Astrocyte (in vitro differentiated cells and primary cell): ENCODE results near the gene SYCP1. TPM values are rescaled to one million over a fixed set of nuclear protein-coding genes. Genes with fewer than 3 reads are reported as not detected.

ENCODE experiments used
- DNase-seq: peaks from one replicate; pipeline ENCODE4 v3.0.0-alpha.2; 2010; ENCODE audit warnings: low read depth
- FAIRE-seq: peaks from 2 replicates; lab custom pipeline; 2011; peaks lifted over from hg19 to GRCh38; lab: Jason Lieb, UNC
- H2AFZ ChIP-seq: 2 replicates; pipeline ENCODE4 v1.6.0; 2012; ENCODE audit warnings: low read depth, low read length, inconsistent platforms
- H3K27ac ChIP-seq: 2 replicates; pipeline ENCODE4 v1.5.1; 2011; ENCODE audit warnings: low read depth, low read length, inconsistent platforms
- H3K27me3 ChIP-seq: 2 replicates; pipeline ENCODE4 v1.6.0; 2011; ENCODE audit warnings: low read length, inconsistent platforms; ENCODE audit not compliant: insufficient read depth
- H3K36me3 ChIP-seq: 2 replicates; pipeline ENCODE4 v1.5.1; 2011; ENCODE audit warnings: low read length, inconsistent platforms; ENCODE audit not compliant: insufficient read depth
- H3K4me1 ChIP-seq: 2 replicates; pipeline ENCODE4 v1.5.1; 2011; ENCODE audit warnings: low read length, inconsistent platforms; ENCODE audit not compliant: insufficient read depth
- H3K4me2 ChIP-seq: 2 replicates; pipeline ENCODE4 v1.6.0; 2012; ENCODE audit warnings: low read length, inconsistent platforms
- H3K4me3 ChIP-seq: 2 replicates; pipeline ENCODE4 v1.5.1; 2011; ENCODE audit warnings: low read depth, mild to moderate bottlenecking, low read length, inconsistent platforms; ENCODE audit not compliant: insufficient read depth
- H3K79me2 ChIP-seq: 2 replicates; pipeline ENCODE4 v1.6.0; 2012; ENCODE audit warnings: mild to moderate bottlenecking, low read length, inconsistent platforms; ENCODE audit not compliant: insufficient read depth
- H3K9ac ChIP-seq: 2 replicates; pipeline ENCODE4 v1.6.0; 2012; ENCODE audit warnings: mild to moderate bottlenecking, low read length, inconsistent platforms
- H3K9me3 ChIP-seq: 2 replicates; pipeline ENCODE4 v1.5.1; 2012; ENCODE audit warnings: low read depth, mild to moderate bottlenecking, low read length, inconsistent platforms; ENCODE audit not compliant: insufficient read depth
- H4K20me1 ChIP-seq: 2 replicates; pipeline ENCODE4 v1.6.0; 2012; ENCODE audit warnings: low read length, inconsistent platforms; ENCODE audit not compliant: insufficient read depth
- H3K27ac Mint-ChIP-seq: one replicate; pipeline ENCODE4 v1.8.0; 2021; ENCODE audit warnings: mild to moderate bottlenecking, mixed read lengths; ENCODE audit not compliant: unreplicated experiment
- H3K27me3 Mint-ChIP-seq: one replicate; pipeline ENCODE4 v1.8.0; 2021; ENCODE audit warnings: low read depth, mixed read lengths; ENCODE audit not compliant: unreplicated experiment
- H3K36me3 Mint-ChIP-seq: one replicate; pipeline ENCODE4 v1.8.0; 2021; ENCODE audit warnings: low read depth, mixed read lengths; ENCODE audit not compliant: unreplicated experiment
- H3K4me1 Mint-ChIP-seq: one replicate; pipeline ENCODE4 v1.8.0; 2021; ENCODE audit warnings: low read depth, mixed read lengths; ENCODE audit not compliant: unreplicated experiment
- H3K4me3 Mint-ChIP-seq: one replicate; pipeline ENCODE4 v1.8.0; 2021; ENCODE audit warnings: mild to moderate bottlenecking, moderate library complexity, mixed read lengths; ENCODE audit not compliant: unreplicated experiment
- H3K9me3 Mint-ChIP-seq: one replicate; pipeline ENCODE4 v1.8.0; 2021; ENCODE audit warnings: mild to moderate bottlenecking, mixed read lengths; ENCODE audit not compliant: unreplicated experiment
- EZH2 ChIP-seq: IDR thresholded peaks from 2 replicates; pipeline ENCODE4 v1.6.1; 2012; ENCODE audit warnings: mild to moderate bottlenecking, low read length, inconsistent platforms; ENCODE audit not compliant: insufficient read depth
- total RNA-seq: library from RNA; stranded (reverse); gene quantifications from 2 replicates; pipeline ENCODE4 v1.2.1, GENCODE V29; 2021
- TF ChIP-seq, protein P1 (sequence below): IDR thresholded peaks from 2 replicates; pipeline ENCODE4 v1.5.1; 2011; ENCODE audit warnings: low read depth, mild to moderate bottlenecking, inconsistent platforms, low read length, moderate library complexity; ENCODE audit not compliant: insufficient read depth

SYCP1 gene
- total RNA-seq, 1 donor from 2014 or later = not detected

DNA sequence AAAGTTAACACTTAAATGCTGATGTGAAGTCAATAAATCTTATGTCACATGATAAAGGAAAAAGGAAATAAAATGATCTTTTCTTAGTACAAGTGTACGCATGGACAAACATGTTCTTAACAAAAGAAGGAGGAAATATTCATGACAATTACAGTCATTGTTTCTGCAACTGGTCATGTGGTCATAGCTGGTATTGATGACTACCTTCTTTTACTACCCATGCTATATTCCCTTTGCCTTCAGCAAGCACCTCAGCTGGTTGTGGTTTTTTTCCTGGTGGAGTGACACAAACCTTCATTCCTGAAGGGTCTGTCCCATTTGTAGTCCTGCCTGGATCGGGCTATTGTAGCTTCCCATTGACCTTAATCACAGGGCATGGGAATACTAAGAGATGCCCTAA lies 151.5 kb downstream of the SYCP1 start:
- Histone ChIP-seq H3K4me2 (no peak overlapping the region), H3K4me3 (no peak overlapping the region), H3K27me3 (no peaks in the 10 kb centered on the region), H3K79me2 (no peaks in the 10 kb centered on the region), H4K20me1 (no peaks in the 10 kb centered on the region), H3K9me3 (no peaks in the 10 kb centered on the region), H3K27ac (no peak overlapping the region), H3K9ac (no peak overlapping the region), H3K4me1 (no peaks in the 10 kb centered on the region), H3K36me3 (no peaks in the 10 kb centered on the region), H2AFZ (no peak overlapping the region)
- Mint-ChIP-seq H3K27me3 (peaks cover 3% of the 10 kb centered on the region), H3K4me1 (no peaks in the 10 kb centered on the region), H3K9me3 (no peaks in the 10 kb centered on the region), H3K36me3 (no peaks in the 10 kb centered on the region), H3K4me3 (no peak overlapping the region), H3K27ac (no peak overlapping the region)
- FAIRE-seq = no peak
- TF ChIP-seq EZH2 = no peak
- TF ChIP-seq, protein P1, sequence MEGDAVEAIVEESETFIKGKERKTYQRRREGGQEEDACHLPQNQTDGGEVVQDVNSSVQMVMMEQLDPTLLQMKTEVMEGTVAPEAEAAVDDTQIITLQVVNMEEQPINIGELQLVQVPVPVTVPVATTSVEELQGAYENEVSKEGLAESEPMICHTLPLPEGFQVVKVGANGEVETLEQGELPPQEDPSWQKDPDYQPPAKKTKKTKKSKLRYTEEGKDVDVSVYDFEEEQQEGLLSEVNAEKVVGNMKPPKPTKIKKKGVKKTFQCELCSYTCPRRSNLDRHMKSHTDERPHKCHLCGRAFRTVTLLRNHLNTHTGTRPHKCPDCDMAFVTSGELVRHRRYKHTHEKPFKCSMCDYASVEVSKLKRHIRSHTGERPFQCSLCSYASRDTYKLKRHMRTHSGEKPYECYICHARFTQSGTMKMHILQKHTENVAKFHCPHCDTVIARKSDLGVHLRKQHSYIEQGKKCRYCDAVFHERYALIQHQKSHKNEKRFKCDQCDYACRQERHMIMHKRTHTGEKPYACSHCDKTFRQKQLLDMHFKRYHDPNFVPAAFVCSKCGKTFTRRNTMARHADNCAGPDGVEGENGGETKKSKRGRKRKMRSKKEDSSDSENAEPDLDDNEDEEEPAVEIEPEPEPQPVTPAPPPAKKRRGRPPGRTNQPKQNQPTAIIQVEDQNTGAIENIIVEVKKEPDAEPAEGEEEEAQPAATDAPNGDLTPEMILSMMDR = no peak
- DNase-seq = no peak

DNA sequence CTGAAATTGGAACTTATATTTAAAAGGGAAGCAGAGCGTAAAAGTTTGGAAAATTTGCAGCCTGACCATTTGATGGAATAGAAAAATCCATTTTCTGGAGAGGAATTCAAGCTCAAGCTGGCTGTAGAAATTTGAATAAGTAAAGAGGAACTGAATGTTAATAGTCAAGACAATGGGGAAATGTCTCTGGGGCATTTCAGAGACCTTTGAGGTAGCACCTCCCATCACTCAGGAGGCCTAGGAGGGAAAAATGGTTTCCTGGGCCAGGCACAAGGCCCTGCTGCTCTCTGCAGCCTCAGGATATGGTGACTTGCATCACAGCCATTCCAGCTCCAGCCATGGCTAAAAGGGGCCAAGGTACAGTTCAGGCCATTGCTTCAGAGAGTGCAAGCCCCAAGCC lies 157.3 kb downstream of the SYCP1 start:
- H3K27ac Mint-ChIP-seq = no peak overlapping the region
- TF ChIP-seq, protein P1 = no peak
- no peak for TF ChIP-seq EZH2
- H3K4me2 ChIP-seq = no peak overlapping the region
- H3K4me3 ChIP-seq = no peak overlapping the region
- no peaks in the 10 kb centered on the region for H3K36me3 ChIP-seq
- H3K9me3 Mint-ChIP-seq = peaks cover 1% of the 10 kb centered on the region
- H3K9me3 ChIP-seq = no peaks in the 10 kb centered on the region
- no peak for DNase-seq
- H4K20me1 ChIP-seq = no peaks in the 10 kb centered on the region
- no peaks in the 10 kb centered on the region for H3K4me1 ChIP-seq
- no peaks in the 10 kb centered on the region for H3K27me3 ChIP-seq
- no peaks in the 10 kb centered on the region for H3K27me3 Mint-ChIP-seq
- FAIRE-seq = no peak
- no peaks in the 10 kb centered on the region for H3K4me1 Mint-ChIP-seq
- no peak overlapping the region for H3K27ac ChIP-seq
- no peak overlapping the region for H3K9ac ChIP-seq
- H3K79me2 ChIP-seq = no peaks in the 10 kb centered on the region
- no peak overlapping the region for H2AFZ ChIP-seq
- H3K36me3 Mint-ChIP-seq = no peaks in the 10 kb centered on the region
- no peak overlapping the region for H3K4me3 Mint-ChIP-seq

DNA sequence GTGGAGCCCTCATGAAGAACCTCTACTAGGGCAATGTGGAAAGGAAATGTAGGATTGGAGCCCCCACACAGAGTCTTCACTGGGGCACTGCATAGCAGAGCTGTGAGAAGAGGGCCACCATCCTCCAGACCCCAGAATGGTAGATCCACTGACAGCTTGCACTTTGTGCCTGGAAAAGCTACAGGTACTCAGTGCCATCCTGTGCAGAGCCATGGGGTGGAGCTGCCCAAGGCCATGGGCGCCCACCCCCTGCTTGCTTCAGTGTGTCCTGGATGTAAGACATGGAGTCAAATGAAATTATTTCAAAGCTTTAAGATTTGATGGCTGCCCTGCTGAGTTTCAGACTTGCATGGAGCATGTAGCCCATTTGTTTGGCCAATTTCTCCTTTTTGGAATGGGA lies 157.8 kb downstream of the SYCP1 start:
- Histone ChIP-seq H2AFZ (no peak overlapping the region), H4K20me1 (no peaks in the 10 kb centered on the region), H3K4me2 (no peak overlapping the region), H3K9ac (no peak overlapping the region), H3K9me3 (no peaks in the 10 kb centered on the region), H3K4me3 (no peak overlapping the region), H3K27me3 (no peaks in the 10 kb centered on the region), H3K79me2 (no peaks in the 10 kb centered on the region), H3K36me3 (no peaks in the 10 kb centered on the region), H3K4me1 (no peaks in the 10 kb centered on the region), H3K27ac (no peak overlapping the region)
- no peak for FAIRE-seq
- Mint-ChIP-seq H3K4me1 (no peaks in the 10 kb centered on the region), H3K9me3 (peaks cover 1% of the 10 kb centered on the region), H3K27me3 (no peaks in the 10 kb centered on the region), H3K27ac (no peak overlapping the region), H3K36me3 (no peaks in the 10 kb centered on the region), H3K4me3 (no peak overlapping the region)
- TF ChIP-seq, protein P1 = no peak
- TF ChIP-seq EZH2 = no peak
- DNase-seq = no peak
